ENCODE measurements around the gene ITFG1.

DNA sequence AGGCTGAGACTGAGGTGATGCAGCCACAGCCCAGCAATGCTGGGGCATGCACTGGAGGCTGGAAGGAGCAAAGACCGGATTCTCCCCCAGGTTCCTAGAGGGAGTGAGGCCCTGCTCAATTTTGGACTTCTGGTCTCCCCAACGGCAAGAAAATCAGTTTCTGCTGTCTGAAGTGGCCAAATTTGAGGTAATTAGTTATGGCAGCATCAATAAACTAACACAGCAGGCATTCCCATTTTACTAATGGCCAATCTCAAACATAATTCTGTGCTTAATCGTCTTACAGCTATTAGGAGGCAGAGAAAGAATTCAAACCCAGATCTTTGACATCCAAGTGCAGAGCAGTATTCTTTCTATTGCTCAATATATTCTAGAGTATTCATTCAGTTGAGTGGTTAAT lies 333.3 kb downstream of the ITFG1 start:
- TF ChIP-seq, protein P1, sequence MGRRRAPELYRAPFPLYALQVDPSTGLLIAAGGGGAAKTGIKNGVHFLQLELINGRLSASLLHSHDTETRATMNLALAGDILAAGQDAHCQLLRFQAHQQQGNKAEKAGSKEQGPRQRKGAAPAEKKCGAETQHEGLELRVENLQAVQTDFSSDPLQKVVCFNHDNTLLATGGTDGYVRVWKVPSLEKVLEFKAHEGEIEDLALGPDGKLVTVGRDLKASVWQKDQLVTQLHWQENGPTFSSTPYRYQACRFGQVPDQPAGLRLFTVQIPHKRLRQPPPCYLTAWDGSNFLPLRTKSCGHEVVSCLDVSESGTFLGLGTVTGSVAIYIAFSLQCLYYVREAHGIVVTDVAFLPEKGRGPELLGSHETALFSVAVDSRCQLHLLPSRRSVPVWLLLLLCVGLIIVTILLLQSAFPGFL (CRISPR knock-in tag; IDR thresholded peaks at IDR 0.05) = no peak
- TF ChIP-seq, protein P2, sequence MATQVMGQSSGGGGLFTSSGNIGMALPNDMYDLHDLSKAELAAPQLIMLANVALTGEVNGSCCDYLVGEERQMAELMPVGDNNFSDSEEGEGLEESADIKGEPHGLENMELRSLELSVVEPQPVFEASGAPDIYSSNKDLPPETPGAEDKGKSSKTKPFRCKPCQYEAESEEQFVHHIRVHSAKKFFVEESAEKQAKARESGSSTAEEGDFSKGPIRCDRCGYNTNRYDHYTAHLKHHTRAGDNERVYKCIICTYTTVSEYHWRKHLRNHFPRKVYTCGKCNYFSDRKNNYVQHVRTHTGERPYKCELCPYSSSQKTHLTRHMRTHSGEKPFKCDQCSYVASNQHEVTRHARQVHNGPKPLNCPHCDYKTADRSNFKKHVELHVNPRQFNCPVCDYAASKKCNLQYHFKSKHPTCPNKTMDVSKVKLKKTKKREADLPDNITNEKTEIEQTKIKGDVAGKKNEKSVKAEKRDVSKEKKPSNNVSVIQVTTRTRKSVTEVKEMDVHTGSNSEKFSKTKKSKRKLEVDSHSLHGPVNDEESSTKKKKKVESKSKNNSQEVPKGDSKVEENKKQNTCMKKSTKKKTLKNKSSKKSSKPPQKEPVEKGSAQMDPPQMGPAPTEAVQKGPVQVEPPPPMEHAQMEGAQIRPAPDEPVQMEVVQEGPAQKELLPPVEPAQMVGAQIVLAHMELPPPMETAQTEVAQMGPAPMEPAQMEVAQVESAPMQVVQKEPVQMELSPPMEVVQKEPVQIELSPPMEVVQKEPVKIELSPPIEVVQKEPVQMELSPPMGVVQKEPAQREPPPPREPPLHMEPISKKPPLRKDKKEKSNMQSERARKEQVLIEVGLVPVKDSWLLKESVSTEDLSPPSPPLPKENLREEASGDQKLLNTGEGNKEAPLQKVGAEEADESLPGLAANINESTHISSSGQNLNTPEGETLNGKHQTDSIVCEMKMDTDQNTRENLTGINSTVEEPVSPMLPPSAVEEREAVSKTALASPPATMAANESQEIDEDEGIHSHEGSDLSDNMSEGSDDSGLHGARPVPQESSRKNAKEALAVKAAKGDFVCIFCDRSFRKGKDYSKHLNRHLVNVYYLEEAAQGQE (IDR thresholded peaks at IDR 0.05; ENCODE audit: borderline replicate concordance) = no peak
- TF ChIP-seq, protein P2 (CRISPR knock-in tag; IDR thresholded peaks at IDR 0.05; ENCODE audit: low read depth) = no peak
- no peak for TF ChIP-seq ZBTB1 (CRISPR knock-in tag; IDR thresholded peaks at IDR 0.05; ENCODE audit: borderline replicate concordance, low read depth)
- no peak for TF ChIP-seq RB1 (IDR thresholded peaks at IDR 0.05; ENCODE audit: low read depth)
- TF ChIP-seq YY1 (IDR thresholded peaks at IDR 0.05; ENCODE audit: borderline replicate concordance in 1 of 3, control insufficient read depth in 1 of 3, extremely low read depth in 1 of 3, insufficient read depth in 3 of 3, insufficient read length in 1 of 3, insufficient replicate concordance in 2 of 3, low read depth in 1 of 3, low read length in 2 of 3) = no peak
- TF ChIP-seq ZNF76 (CRISPR knock-in tag; IDR thresholded peaks at IDR 0.05; ENCODE audit: borderline replicate concordance) = no peak
- TF ChIP-seq, protein P3, sequence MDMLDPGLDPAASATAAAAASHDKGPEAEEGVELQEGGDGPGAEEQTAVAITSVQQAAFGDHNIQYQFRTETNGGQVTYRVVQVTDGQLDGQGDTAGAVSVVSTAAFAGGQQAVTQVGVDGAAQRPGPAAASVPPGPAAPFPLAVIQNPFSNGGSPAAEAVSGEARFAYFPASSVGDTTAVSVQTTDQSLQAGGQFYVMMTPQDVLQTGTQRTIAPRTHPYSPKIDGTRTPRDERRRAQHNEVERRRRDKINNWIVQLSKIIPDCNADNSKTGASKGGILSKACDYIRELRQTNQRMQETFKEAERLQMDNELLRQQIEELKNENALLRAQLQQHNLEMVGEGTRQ (CRISPR knock-in tag; IDR thresholded peaks at IDR 0.05) = no peak
- TF ChIP-seq BCOR (IDR thresholded peaks at IDR 0.05) = no peak
- TF ChIP-seq, protein P4, sequence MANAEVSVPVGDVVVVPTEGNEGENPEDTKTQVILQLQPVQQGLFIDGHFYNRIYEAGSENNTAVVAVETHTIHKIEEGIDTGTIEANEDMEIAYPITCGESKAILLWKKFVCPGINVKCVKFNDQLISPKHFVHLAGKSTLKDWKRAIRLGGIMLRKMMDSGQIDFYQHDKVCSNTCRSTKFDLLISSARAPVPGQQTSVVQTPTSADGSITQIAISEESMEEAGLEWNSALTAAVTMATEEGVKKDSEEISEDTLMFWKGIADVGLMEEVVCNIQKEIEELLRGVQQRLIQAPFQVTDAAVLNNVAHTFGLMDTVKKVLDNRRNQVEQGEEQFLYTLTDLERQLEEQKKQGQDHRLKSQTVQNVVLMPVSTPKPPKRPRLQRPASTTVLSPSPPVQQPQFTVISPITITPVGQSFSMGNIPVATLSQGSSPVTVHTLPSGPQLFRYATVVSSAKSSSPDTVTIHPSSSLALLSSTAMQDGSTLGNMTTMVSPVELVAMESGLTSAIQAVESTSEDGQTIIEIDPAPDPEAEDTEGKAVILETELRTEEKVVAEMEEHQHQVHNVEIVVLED (CRISPR knock-in tag; IDR thresholded peaks at IDR 0.05) = no peak
- TF ChIP-seq ETV6 (IDR thresholded peaks at IDR 0.05; ENCODE audit: borderline replicate concordance in 1 of 2, low read depth in 2 of 2, low read length in 1 of 2) = no peak
- no peak for TF ChIP-seq ETV6 (CRISPR knock-in tag; IDR thresholded peaks at IDR 0.05; ENCODE audit: borderline replicate concordance)
- no peak for TF ChIP-seq SRF (CRISPR knock-in tag; IDR thresholded peaks at IDR 0.05)
- TF ChIP-seq, protein P5, sequence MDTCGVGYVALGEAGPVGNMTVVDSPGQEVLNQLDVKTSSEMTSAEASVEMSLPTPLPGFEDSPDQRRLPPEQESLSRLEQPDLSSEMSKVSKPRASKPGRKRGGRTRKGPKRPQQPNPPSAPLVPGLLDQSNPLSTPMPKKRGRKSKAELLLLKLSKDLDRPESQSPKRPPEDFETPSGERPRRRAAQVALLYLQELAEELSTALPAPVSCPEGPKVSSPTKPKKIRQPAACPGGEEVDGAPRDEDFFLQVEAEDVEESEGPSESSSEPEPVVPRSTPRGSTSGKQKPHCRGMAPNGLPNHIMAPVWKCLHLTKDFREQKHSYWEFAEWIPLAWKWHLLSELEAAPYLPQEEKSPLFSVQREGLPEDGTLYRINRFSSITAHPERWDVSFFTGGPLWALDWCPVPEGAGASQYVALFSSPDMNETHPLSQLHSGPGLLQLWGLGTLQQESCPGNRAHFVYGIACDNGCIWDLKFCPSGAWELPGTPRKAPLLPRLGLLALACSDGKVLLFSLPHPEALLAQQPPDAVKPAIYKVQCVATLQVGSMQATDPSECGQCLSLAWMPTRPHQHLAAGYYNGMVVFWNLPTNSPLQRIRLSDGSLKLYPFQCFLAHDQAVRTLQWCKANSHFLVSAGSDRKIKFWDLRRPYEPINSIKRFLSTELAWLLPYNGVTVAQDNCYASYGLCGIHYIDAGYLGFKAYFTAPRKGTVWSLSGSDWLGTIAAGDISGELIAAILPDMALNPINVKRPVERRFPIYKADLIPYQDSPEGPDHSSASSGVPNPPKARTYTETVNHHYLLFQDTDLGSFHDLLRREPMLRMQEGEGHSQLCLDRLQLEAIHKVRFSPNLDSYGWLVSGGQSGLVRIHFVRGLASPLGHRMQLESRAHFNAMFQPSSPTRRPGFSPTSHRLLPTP (IDR thresholded peaks at IDR 0.05; ENCODE audit: borderline replicate concordance, extremely low read depth, insufficient read length) = no peak
- TF ChIP-seq SIX5 (IDR thresholded peaks at IDR 0.05; ENCODE audit: borderline replicate concordance in 1 of 2, insufficient read depth in 1 of 2, low read depth in 1 of 2, low read length in 2 of 2) = no peak
